ENCODE data around the gene TSPAN9.

TSPAN9 gene

DNA sequence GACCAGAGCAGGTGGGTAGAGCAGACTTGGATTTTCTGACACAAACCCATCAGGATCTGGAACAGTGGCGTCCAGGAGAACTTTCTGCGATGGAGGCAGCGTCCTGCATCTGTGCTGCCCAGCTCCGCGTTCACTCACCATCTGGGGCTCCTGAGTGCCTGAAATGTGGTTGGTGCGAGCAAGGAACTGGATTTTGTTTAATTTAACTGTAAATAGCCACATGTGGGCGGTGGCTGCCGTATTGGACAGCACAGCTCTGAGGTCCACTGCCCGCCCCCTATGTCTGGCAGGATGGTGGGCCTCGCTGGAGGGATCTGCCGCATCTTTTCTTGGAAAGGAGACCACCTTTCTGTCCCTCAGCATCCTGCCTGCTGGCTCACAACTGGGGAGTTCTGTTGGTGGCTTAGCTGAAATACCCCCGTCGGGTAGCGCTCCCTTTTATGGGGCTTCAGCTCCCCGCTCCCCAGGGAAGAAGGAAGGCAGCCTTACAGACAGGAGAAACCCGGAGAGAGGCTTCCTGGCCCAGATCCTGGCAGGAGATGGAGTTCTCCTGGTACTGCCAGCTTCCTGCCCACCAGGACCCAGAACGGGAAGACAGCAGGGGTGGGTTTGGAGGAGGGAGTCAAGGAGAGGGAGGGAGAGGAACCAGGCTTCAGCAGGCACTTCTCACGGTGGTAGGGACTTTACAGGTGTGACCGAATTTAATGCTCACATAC lies 228.9 kb downstream of the TSPAN9 start:
- Mint-ChIP-seq H3K27ac (peak overlapping the region in 1 of 2 donors; percentile 88), H3K4me3 (no peak overlapping the region), H3K27me3 (peaks cover under 1% of the 10 kb centered on the region), H3K9me3 (no peaks in the 10 kb centered on the region), H3K4me1 (no peaks in the 10 kb centered on the region)
- DNase-seq (no peak), ATAC-seq (no peak)

- DNase-seq: no peak
- no peak for ATAC-seq
- H3K4me1 Mint-ChIP-seq: no peaks in the 10 kb centered on the region
- no peaks in the 10 kb centered on the region for H3K27me3 Mint-ChIP-seq
- no peaks in the 10 kb centered on the region for H3K9me3 Mint-ChIP-seq
- H3K4me3 Mint-ChIP-seq: no peak overlapping the region
- peak overlapping the region in 1 of 2 donors; percentile 37 for H3K27ac Mint-ChIP-seq
These were observed 230.2 kb downstream of the TSPAN9 start for GRCh38 chr12:3307389-3307788.

GRCh38 chr12:3308063-3308462 lies 230.9 kb downstream of the TSPAN9 start:
- Mint-ChIP-seq H3K27me3 (peaks cover 1% of the 10 kb centered on the region), H3K27ac (no peak overlapping the region), H3K4me3 (no peak overlapping the region), H3K9me3 (no peaks in the 10 kb centered on the region), H3K4me1 (no peaks in the 10 kb centered on the region)
- DNase-seq: no peak
- no peak for ATAC-seq

DNA sequence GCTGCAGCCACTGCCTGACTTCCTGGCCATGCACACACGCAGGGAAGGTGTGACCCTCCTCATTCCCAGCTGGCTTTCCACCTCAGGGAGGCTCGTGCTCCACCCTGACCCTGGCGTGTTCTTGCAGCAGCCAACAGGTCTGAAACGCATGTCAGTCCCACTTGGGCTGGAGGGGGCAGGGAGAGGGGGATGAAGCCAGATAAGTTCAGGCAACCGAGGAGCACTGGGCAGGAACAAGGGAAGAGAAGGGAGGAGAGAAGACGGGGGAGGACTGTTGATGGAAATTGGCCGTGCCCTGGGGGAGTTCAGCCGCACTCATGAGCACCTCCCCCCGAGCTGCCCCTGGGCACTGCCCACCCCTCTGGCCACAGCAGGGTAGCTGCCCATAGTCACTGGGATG lies 231.4 kb downstream of the TSPAN9 start:
- no peaks in the 10 kb centered on the region for H3K4me1 Mint-ChIP-seq
- H3K9me3 Mint-ChIP-seq: no peaks in the 10 kb centered on the region
- H3K4me3 Mint-ChIP-seq: no peak overlapping the region
- ATAC-seq: no peak
- no peak overlapping the region for H3K27ac Mint-ChIP-seq
- no peak for DNase-seq
- peaks cover 6% of the 10 kb centered on the region for H3K27me3 Mint-ChIP-seq

GRCh38 chr12:3309805-3310204 lies 232.6 kb downstream of the TSPAN9 start:
- no peak for ATAC-seq
- peaks cover 18% of the 10 kb centered on the region for H3K27me3 Mint-ChIP-seq

GRCh38 chr12:3310271-3311026 lies 233.3 kb downstream of the TSPAN9 start:
- Mint-ChIP-seq H3K4me3 (no peak overlapping the region), H3K4me1 (no peaks in the 10 kb centered on the region), H3K27me3 (peaks cover 24% of the 10 kb centered on the region), H3K9me3 (no peaks in the 10 kb centered on the region), H3K27ac (no peak overlapping the region)
- ATAC-seq: no peak
- DNase-seq: no peak

More at GRCh38 chr12:3309805-3310204, 232.6 kb downstream of the TSPAN9 start:
- H3K9me3 Mint-ChIP-seq: no peaks in the 10 kb centered on the region
- H3K4me1 Mint-ChIP-seq: no peaks in the 10 kb centered on the region
- no peak overlapping the region for H3K4me3 Mint-ChIP-seq
- no peak for DNase-seq
- no peak overlapping the region for H3K27ac Mint-ChIP-seq

DNA sequence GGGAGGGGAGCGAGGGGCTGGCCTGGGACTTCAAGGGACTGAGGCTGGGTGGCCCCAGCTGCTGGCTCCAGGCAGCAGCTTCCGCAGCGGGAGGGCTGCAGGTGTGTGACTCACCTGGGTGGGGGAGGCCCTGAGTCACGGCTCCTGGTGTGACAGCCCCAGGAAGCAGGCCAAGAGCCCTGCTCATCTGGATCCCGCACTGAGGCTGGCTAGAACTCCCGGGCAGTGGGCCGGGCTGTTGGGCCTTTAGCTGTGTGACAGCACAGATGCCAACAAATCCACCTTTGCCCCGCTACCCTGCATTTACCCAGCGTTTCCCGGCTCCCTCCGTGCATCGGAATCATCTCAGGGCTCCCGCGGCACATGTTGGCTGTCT lies 233.8 kb downstream of the TSPAN9 start:
- Mint-ChIP-seq H3K9me3 (no peaks in the 10 kb centered on the region), H3K27ac (no peak overlapping the region), H3K4me1 (no peaks in the 10 kb centered on the region), H3K4me3 (no peak overlapping the region), H3K27me3 (peaks cover 30% of the 10 kb centered on the region)
- DNase-seq (no peak), ATAC-seq (no peak)

GRCh38 chr12:3311491-3312103 lies 234.4 kb downstream of the TSPAN9 start:
- ATAC-seq (no peak), DNase-seq (no peak)
- H3K27ac Mint-ChIP-seq: no peak overlapping the region
- H3K27me3 Mint-ChIP-seq: peaks cover 30% of the 10 kb centered on the region
- H3K9me3 Mint-ChIP-seq: no peaks in the 10 kb centered on the region
- no peak overlapping the region for H3K4me3 Mint-ChIP-seq
- H3K4me1 Mint-ChIP-seq: no peaks in the 10 kb centered on the region

- no peak overlapping the region for H3K27ac Mint-ChIP-seq
- no peaks in the 10 kb centered on the region for H3K9me3 Mint-ChIP-seq
- no peaks in the 10 kb centered on the region for H3K4me1 Mint-ChIP-seq
- peaks cover 30% of the 10 kb centered on the region for H3K27me3 Mint-ChIP-seq
- ATAC-seq (no peak), DNase-seq (no peak)
- no peak overlapping the region for H3K4me3 Mint-ChIP-seq
These were observed 235.9 kb downstream of the TSPAN9 start for GRCh38 chr12:3313066-3313465.

GRCh38 chr12:3313675-3314663 lies 236.8 kb downstream of the TSPAN9 start:
- peak in 1 of 2 donors; percentile 22 for DNase-seq
- no peaks in the 10 kb centered on the region for H3K4me1 Mint-ChIP-seq
- peak overlapping the region in 1 of 2 donors; percentile 86 for H3K27ac Mint-ChIP-seq
- H3K9me3 Mint-ChIP-seq: no peaks in the 10 kb centered on the region
- ATAC-seq: peak; percentile 73
- no peak overlapping the region for H3K4me3 Mint-ChIP-seq
- H3K27me3 Mint-ChIP-seq: peaks cover 30% of the 10 kb centered on the region

GRCh38 chr12:3315201-3315661 lies 238.1 kb downstream of the TSPAN9 start:
- no peak for DNase-seq
- Mint-ChIP-seq H3K4me1 (no peaks in the 10 kb centered on the region), H3K9me3 (no peaks in the 10 kb centered on the region), H3K27ac (peak overlapping the region in 1 of 2 donors; percentile 65), H3K27me3 (peaks cover 32% of the 10 kb centered on the region), H3K4me3 (no peak overlapping the region)
- ATAC-seq: no peak

- peaks cover 37% of the 10 kb centered on the region for H3K27me3 Mint-ChIP-seq
- DNase-seq: no peak
- H3K27ac Mint-ChIP-seq: no peak overlapping the region
- no peaks in the 10 kb centered on the region for H3K9me3 Mint-ChIP-seq
- ATAC-seq: no peak
- no peaks in the 10 kb centered on the region for H3K4me1 Mint-ChIP-seq
- no peak overlapping the region for H3K4me3 Mint-ChIP-seq
These were observed 239.7 kb downstream of the TSPAN9 start for GRCh38 chr12:3316776-3317480.

GRCh38 chr12:3317481-3317815 lies 240.3 kb downstream of the TSPAN9 start:
- no peak overlapping the region for H3K4me3 Mint-ChIP-seq
- H3K27me3 Mint-ChIP-seq: peaks cover 37% of the 10 kb centered on the region
- ATAC-seq: no peak
- no peak for DNase-seq
- H3K9me3 Mint-ChIP-seq: no peaks in the 10 kb centered on the region
- no peaks in the 10 kb centered on the region for H3K4me1 Mint-ChIP-seq
- H3K27ac Mint-ChIP-seq: no peak overlapping the region

- Mint-ChIP-seq H3K9me3 (no peaks in the 10 kb centered on the region), H3K27ac (no peak overlapping the region), H3K4me1 (no peaks in the 10 kb centered on the region), H3K27me3 (peaks cover 37% of the 10 kb centered on the region), H3K4me3 (no peak overlapping the region)
- DNase-seq: no peak
- no peak for ATAC-seq
These were observed 240.8 kb downstream of the TSPAN9 start for GRCh38 chr12:3317841-3318501.
